Keratinocyte (primary cell): ENCODE results near the gene BLTP2.

Experiments used
- EZH2 ChIP-seq: IDR thresholded peaks from one replicate; pipeline ENCODE4 v1.6.1; 2012; ENCODE audit warnings: inconsistent platforms, mild to moderate bottlenecking, low read length, moderate library complexity
- TF ChIP-seq, protein P1 (sequence below), 3 experiments: IDR thresholded peaks in 1 of 3; conservative IDR thresholded peaks in 1 of 3; optimal IDR thresholded peaks in 1 of 3; 2 replicates in 2 of 3; 3 replicates in 1 of 3; pipeline versions ENCODE3 to v1.5.1; 2011; ENCODE audit warnings: low read length in 3 of 3, mild to moderate bottlenecking in 3 of 3, moderate library complexity in 2 of 3, control low read depth in 1 of 3, inconsistent platforms in 1 of 3; ENCODE audit not compliant: insufficient read depth in 2 of 3; ENCODE audit errors: extremely low read depth in 1 of 3

DNA sequence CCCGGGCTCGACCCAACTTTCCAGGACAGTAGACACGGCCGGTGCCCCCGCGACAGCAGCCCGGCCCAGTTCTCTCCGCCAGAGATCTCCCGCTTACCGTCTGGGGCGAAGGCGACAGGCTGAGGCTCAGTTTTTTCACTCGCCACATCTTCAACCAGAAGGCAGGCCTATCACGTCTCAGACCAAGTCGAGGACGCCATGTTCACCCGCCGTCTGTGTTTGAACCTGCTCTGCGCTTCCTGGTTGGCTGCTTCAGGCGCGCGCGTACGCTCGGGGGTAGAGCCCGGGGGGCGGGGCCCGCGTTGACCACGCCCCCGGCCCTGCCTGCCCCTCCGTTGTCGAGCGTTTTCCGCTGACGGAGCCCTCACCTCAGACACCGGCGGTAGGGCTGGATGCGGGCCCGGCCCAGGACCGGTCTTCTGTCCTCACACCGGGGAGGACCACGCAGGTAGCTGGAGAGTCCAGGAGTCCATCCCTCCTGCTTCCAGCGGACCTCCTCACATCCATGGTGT is 46.1 kb downstream of the BLTP2 start, which contains the start of gene SPAG5:
- TF ChIP-seq, protein P1, sequence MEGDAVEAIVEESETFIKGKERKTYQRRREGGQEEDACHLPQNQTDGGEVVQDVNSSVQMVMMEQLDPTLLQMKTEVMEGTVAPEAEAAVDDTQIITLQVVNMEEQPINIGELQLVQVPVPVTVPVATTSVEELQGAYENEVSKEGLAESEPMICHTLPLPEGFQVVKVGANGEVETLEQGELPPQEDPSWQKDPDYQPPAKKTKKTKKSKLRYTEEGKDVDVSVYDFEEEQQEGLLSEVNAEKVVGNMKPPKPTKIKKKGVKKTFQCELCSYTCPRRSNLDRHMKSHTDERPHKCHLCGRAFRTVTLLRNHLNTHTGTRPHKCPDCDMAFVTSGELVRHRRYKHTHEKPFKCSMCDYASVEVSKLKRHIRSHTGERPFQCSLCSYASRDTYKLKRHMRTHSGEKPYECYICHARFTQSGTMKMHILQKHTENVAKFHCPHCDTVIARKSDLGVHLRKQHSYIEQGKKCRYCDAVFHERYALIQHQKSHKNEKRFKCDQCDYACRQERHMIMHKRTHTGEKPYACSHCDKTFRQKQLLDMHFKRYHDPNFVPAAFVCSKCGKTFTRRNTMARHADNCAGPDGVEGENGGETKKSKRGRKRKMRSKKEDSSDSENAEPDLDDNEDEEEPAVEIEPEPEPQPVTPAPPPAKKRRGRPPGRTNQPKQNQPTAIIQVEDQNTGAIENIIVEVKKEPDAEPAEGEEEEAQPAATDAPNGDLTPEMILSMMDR (optimal IDR thresholded peaks at IDR 0.05 in 1 of 3, IDR thresholded peaks at IDR 0.05 in 1 of 3, conservative IDR thresholded peaks at IDR 0.05 in 1 of 3; ENCODE audit: extremely low read depth in 1 of 3, insufficient read depth in 2 of 3, low read length in 3 of 3) = no peak
- TF ChIP-seq EZH2 = no peak
